Measurements from ENCODE around the gene CNIH3.

Gene CNIH3

DNA sequence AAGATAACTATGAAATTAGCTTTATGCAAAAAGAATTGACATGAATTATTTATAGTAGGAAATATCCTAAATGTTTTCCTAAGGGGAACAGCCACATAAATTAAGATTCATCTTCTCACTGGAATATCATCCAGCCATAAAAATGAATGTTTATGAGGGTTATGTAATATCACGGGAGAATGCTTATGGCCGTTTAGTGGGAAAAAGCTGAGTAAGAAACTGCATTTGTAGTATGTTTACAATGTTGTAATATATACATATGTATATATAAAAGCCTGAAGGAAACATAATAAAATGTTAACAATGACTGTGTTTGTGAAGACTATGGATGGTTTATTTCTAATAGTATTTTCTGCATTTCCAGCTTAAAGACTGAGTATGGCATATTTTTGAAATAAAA lies 161.1 kb downstream of the CNIH3 start:
- H3K36me3 ChIP-seq (ENCODE audit: control insufficient read depth, low read length): no peaks in the 10 kb centered on the region
- no peak overlapping the region for H3K27ac ChIP-seq (ENCODE audit: low read depth, low read length)
- no peaks in the 10 kb centered on the region for H3K9me3 ChIP-seq (ENCODE audit: control insufficient read depth, insufficient read depth, low read length)
- H3K4me1 ChIP-seq (ENCODE audit: control insufficient read depth, low read length): no peaks in the 10 kb centered on the region
- no peaks in the 10 kb centered on the region for H3K27me3 ChIP-seq (ENCODE audit: control insufficient read depth, low read length)
- no peaks in the 10 kb centered on the region for H3K79me2 ChIP-seq (ENCODE audit: control insufficient read depth, low read length)
- no peaks in the 10 kb centered on the region for H4K20me1 ChIP-seq (ENCODE audit: control insufficient read depth, insufficient read depth, low read depth, low read length)
- H3K4me2 ChIP-seq (ENCODE audit: low read length): no peak overlapping the region
- TF ChIP-seq EZH2phosphoT487 (IDR thresholded peaks at IDR 0.05; ENCODE audit: borderline replicate concordance, low read length): no peak
- no peak for TF ChIP-seq CTCF (IDR thresholded peaks at IDR 0.05; ENCODE audit: low read depth, low read length, poor library complexity, severe bottlenecking)
- H3K4me3 ChIP-seq (ENCODE audit: low read length): no peak overlapping the region
- H3F3A ChIP-seq (ENCODE audit: control insufficient read depth, insufficient read depth): no peaks in the 10 kb centered on the region
- no peaks in the 10 kb centered on the region for H3K9me2 ChIP-seq (replicated peaks; ENCODE audit: control insufficient read depth, low read length)

DNA sequence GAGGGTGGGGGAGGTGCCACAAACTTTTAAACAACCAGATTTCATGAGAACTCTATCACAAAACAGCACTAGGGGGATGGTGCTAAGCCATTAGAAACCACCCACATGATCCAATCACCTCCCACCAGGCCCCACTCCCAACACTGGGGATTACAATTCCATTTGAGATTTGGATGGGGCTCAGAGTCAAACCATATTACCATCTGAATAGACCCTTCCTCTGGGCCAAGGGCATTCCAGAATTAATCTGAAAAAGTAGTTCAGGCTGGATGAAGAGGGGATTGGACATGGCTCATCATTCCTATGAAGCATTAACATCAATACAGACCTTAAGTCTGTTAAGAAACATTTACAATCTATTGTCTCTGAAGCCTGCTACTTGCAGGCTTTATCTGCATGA lies 163.4 kb downstream of the CNIH3 start:
- Histone ChIP-seq H3K79me2 (ENCODE audit: control insufficient read depth, low read length) (no peaks in the 10 kb centered on the region), H3F3A (ENCODE audit: control insufficient read depth, insufficient read depth) (no peaks in the 10 kb centered on the region), H3K36me3 (ENCODE audit: control insufficient read depth, low read length) (no peaks in the 10 kb centered on the region), H3K9me3 (ENCODE audit: control insufficient read depth, insufficient read depth, low read length) (no peaks in the 10 kb centered on the region), H3K4me3 (ENCODE audit: low read length) (no peak overlapping the region), H4K20me1 (ENCODE audit: control insufficient read depth, insufficient read depth, low read depth, low read length) (no peaks in the 10 kb centered on the region), H3K27me3 (ENCODE audit: control insufficient read depth, low read length) (no peaks in the 10 kb centered on the region), H3K27ac (ENCODE audit: low read depth, low read length) (no peak overlapping the region), H3K9me2 (replicated peaks; ENCODE audit: control insufficient read depth, low read length) (no peaks in the 10 kb centered on the region), H3K4me2 (ENCODE audit: low read length) (no peak overlapping the region), H3K4me1 (ENCODE audit: control insufficient read depth, low read length) (0 out of 2 replicates have a peak, but pooled peaks cover 5% of the 10 kb centered on the region)
- TF ChIP-seq CTCF (IDR thresholded peaks at IDR 0.05; ENCODE audit: low read depth, low read length, poor library complexity, severe bottlenecking) (no peak), EZH2phosphoT487 (IDR thresholded peaks at IDR 0.05; ENCODE audit: borderline replicate concordance, low read length) (no peak)

DNA sequence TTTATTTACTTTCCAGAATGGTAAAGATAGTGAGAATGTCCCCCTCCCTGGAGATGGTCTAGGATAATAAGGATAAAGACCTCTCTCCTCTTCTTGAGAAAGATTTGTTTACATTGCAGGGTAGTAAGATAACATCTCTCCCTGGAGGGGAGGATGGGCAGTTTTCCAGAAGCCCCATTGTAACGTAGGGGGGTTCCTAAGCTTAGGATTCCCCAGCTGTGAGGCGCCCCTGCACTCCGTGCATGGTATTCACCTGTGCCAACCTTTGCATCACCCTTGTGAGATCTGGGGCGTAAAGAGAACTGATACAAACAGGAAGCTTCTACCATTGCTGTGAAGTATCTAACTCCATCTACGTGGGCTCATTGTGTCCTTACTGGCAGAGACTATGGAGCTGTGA lies 164.6 kb downstream of the CNIH3 start:
- no peak overlapping the region for H3K27ac ChIP-seq (ENCODE audit: low read depth, low read length)
- H3K9me3 ChIP-seq (ENCODE audit: control insufficient read depth, insufficient read depth, low read length): no peaks in the 10 kb centered on the region

More for the DNA sequence above, 164.6 kb downstream of the CNIH3 start:
- Histone ChIP-seq H3K79me2 (ENCODE audit: control insufficient read depth, low read length) (no peaks in the 10 kb centered on the region), H3K4me2 (ENCODE audit: low read length) (no peak overlapping the region), H3K36me3 (ENCODE audit: control insufficient read depth, low read length) (no peaks in the 10 kb centered on the region), H3F3A (ENCODE audit: control insufficient read depth, insufficient read depth) (no peaks in the 10 kb centered on the region), H3K27me3 (ENCODE audit: control insufficient read depth, low read length) (no peaks in the 10 kb centered on the region), H3K4me3 (ENCODE audit: low read length) (no peak overlapping the region), H4K20me1 (ENCODE audit: control insufficient read depth, insufficient read depth, low read depth, low read length) (no peaks in the 10 kb centered on the region), H3K4me1 (ENCODE audit: control insufficient read depth, low read length) (0 out of 2 replicates have a peak, but pooled peaks cover 5% of the 10 kb centered on the region), H3K9me2 (replicated peaks; ENCODE audit: control insufficient read depth, low read length) (no peaks in the 10 kb centered on the region)
- TF ChIP-seq EZH2phosphoT487 (IDR thresholded peaks at IDR 0.05; ENCODE audit: borderline replicate concordance, low read length): no peak
- TF ChIP-seq CTCF (IDR thresholded peaks at IDR 0.05; ENCODE audit: low read depth, low read length, poor library complexity, severe bottlenecking): no peak
